GM12875 (cell line): ENCODE data around the gene PAPOLB.

ENCODE experiments used
- H3K4me3 ChIP-seq: one replicate; pipeline ENCODE4 v1.5.1; 2011; ENCODE audit warnings: low read depth, low read length, control low read depth
- TF ChIP-seq, protein P1 (sequence below): IDR thresholded peaks from 2 replicates; pipeline ENCODE4 v1.5.1; 2011; ENCODE audit warnings: low read depth, mild to moderate bottlenecking, control low read depth, inconsistent platforms, low read length, moderate library complexity, borderline replicate concordance; ENCODE audit not compliant: insufficient read depth

PAPOLB gene

GRCh38 chr7:4851459-4852422 lies 10.1 kb downstream of the PAPOLB start:
- TF ChIP-seq, protein P1, sequence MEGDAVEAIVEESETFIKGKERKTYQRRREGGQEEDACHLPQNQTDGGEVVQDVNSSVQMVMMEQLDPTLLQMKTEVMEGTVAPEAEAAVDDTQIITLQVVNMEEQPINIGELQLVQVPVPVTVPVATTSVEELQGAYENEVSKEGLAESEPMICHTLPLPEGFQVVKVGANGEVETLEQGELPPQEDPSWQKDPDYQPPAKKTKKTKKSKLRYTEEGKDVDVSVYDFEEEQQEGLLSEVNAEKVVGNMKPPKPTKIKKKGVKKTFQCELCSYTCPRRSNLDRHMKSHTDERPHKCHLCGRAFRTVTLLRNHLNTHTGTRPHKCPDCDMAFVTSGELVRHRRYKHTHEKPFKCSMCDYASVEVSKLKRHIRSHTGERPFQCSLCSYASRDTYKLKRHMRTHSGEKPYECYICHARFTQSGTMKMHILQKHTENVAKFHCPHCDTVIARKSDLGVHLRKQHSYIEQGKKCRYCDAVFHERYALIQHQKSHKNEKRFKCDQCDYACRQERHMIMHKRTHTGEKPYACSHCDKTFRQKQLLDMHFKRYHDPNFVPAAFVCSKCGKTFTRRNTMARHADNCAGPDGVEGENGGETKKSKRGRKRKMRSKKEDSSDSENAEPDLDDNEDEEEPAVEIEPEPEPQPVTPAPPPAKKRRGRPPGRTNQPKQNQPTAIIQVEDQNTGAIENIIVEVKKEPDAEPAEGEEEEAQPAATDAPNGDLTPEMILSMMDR: no peak
- H3K4me3 ChIP-seq: no peak overlapping the region

GRCh38 chr7:4850262-4850795 lies 11.5 kb downstream of the PAPOLB start:
- TF ChIP-seq, protein P1: no peak

DNA sequence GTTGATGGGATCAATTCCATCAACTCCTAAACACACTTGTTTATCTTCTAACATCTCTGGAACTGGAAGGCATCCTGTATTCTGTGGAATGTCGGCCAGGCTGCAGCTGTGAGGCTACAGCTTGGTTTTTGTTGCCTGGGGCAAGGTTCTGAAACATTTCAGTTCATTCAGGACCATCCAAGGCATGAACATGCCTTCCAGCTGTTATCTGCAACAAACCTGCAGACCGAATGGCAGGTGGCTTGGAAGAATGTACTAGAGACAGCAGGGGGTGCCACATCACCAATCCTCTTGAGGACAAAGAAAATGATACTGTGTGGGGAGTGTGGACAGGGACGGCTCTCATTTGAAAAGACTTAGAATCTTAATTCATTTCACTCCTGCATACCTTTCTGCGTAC lies 12.4 kb downstream of the PAPOLB start:
- TF ChIP-seq, protein P1: 0 out of 2 replicates have a peak, but pooled peaks have one; percentile 22

More at GRCh38 chr7:4850262-4850795, 11.5 kb downstream of the PAPOLB start:
- H3K4me3 ChIP-seq: no peak overlapping the region

DNA sequence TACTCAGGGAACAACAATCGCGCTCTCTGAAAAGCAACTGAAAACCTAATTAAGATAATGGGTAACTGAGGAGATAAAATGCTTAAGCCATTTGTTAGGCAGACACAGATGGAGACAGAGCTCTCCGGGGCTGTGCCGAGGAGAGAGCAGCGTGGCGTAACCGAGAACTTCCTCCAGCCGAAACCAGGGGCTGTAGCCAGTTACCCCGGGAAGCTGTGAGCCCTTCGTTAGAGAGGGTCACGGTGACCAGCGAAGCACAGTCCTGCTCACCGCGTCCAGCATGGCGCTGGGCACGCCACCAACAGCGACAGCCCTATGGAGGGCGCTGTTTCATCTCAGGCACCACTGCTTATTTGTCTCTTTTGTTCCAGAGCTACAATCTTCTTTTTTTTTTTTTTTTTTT lies 16.1 kb downstream of the PAPOLB start:
- H3K4me3 ChIP-seq: no peak overlapping the region

More for the DNA sequence above, 12.4 kb downstream of the PAPOLB start:
- H3K4me3 ChIP-seq: no peak overlapping the region

GRCh38 chr7:4842319-4843064 lies 19.3 kb downstream of the PAPOLB start:
- no peak overlapping the region for H3K4me3 ChIP-seq
- TF ChIP-seq, protein P1: no peak

More for the DNA sequence above, 16.1 kb downstream of the PAPOLB start:
- TF ChIP-seq, protein P1: no peak

DNA sequence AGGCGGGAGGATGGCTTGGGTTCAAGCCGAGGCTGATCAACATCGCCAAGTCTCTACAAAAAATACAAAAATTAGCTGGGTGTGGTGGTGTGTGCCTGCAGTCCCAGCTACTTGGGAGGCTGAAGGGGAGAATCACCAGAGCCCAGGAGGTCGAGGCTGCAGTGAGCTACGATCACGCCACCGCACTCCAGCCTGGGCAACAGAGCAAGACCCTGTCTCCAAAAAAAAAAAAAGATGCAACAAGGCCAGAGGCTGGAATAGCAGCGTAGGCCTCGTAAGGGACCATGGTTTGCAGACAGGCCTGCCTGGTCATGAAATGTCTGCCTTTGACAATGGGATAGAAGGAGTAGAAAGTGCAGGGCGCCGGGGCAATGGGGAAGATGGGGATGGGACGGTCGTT lies 20.0 kb downstream of the PAPOLB start:
- H3K4me3 ChIP-seq: no peak overlapping the region
- TF ChIP-seq, protein P1: no peak
